HG02840 (cell line): ENCODE measurements around the gene METTL2A.
"Not testable (repeated sequence)": the region's sequence is repeated elsewhere in the genome, so short reads cannot be mapped to it uniquely, and the experiment has no call there.

ENCODE experiments used
- ATAC-seq: cut with Tn5 transposase; IDR thresholded peaks from one replicate; pipeline ENCODE4 v1.9.1; 2021; ENCODE audit warnings: mild to moderate bottlenecking, moderate library complexity, moderate number of reproducible peaks; ENCODE audit not compliant: unreplicated experiment, low FRiP score

METTL2A gene

GRCh38 chr17:62470666-62471379 lies 47.1 kb downstream of the METTL2A start:
- ATAC-seq: not testable (repeated sequence)

- ATAC-seq: not testable (repeated sequence)
These were observed 47.7 kb downstream of the METTL2A start for GRCh38 chr17:62471380-62471880.

- ATAC-seq: not testable (repeated sequence)
These were observed 49.6 kb downstream of the METTL2A start for GRCh38 chr17:62473030-62473982.

- not testable (repeated sequence) for ATAC-seq
These were observed 53.4 kb downstream of the METTL2A start for GRCh38 chr17:62477111-62477510.

- ATAC-seq: peak; percentile 28
These were observed 54.2 kb downstream of the METTL2A start for GRCh38 chr17:62477718-62478408.

DNA sequence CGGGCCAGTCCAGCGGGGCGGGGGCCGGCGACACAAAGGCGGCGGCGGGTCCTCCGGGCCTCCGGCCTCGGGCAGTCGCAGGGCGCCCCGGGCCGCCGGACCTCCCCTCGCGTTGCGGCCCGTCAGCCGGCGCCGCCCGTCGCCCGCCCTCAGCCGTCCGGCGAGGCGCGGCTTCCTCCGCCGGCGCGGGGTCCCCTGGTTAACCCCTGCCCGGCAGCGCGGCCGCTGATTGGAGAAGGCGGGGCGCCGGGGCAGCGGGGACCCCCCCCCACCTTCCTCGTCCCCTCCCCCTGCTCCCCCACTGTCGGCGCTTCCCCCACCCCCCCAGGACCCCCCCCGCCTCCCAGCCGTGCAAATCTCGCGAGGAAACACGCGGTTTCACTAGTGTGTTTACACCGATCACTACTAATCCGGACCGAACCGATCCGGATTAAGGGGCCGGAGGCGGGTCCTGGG lies 54.8 kb downstream of the METTL2A start, which contains the start of gene TLK2:
Gene TLK2 (plus strand): TSS at position 402 of the 456 bp plus-strand sequence. CDS start 2,301 bp downstream, outside the sequence.
- ATAC-seq: peak; percentile 63

DNA sequence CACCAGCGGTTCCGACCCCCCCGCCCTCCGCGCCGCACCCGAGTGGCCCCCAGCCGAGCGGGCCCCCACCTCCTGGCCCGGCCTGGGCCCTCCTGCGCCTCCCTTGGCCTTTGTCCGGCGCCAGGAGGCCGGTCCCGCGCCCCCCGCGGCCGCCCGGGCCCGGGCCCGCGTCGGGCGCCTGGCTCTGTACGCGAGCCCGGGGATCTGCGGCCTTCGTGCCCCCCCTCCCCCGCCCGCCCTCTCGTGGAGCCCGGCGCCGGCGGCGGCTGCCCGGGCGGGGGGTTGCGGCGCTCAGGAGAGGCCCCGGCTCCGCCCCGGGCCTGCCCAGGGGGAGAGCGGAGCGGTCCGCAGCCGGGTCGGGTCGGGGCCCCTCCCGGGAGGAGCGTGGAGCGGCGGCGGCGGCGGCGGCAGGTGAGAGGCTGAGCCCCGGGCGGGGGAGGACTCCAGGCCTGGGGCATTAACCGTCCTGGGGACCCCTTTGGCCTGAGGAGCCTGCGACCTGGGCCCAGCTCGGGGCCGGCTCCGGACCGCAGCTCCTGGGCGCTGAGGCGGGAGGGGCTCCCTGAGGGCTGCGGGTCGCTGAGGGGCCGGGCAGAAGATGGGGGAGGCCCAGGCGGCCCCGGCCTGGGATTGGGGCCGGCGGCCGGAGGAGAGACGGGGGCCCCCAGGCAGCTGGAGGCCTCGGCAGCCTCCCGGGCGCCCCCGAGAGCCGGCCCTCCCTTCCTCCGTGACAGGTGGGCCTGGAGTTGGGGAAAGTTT lies 55.4 kb downstream of the METTL2A start:
- ATAC-seq: peak; percentile 34

DNA sequence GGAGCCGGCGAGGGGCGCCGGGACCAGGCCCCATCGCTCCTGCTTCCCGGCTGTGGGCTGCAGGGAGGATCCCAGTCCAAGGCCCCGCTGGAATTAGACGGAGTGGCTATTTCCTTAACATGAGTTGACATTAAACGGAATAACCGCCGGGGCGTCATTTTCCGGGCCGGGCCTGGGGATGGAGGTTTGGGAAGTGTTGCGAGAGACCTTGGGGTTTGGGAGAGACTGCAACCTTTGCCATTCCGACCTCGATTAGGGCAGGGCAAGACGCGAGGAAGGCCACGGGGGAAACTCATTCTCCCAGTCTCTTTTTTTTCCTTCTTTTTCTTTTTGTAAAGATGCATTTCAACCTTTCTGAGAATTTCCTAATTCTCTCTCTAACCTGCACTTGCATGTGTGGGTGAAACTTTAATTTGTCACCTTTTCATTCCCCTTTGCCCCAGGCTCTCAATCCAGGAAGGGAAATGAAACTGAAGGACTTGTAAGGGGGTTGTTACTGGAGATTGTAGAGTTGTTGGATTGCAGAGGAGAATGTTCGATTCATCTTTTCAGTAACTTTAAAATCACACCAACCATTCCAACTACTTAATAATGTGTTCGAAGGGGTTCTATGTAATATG lies 56.1 kb downstream of the METTL2A start:
- ATAC-seq: not testable (repeated sequence)

GRCh38 chr17:62482553-62482952 lies 58.9 kb downstream of the METTL2A start:
- ATAC-seq: not testable (repeated sequence)

GRCh38 chr17:62490990-62491389 lies 67.3 kb downstream of the METTL2A start:
- ATAC-seq: not testable (repeated sequence)

DNA sequence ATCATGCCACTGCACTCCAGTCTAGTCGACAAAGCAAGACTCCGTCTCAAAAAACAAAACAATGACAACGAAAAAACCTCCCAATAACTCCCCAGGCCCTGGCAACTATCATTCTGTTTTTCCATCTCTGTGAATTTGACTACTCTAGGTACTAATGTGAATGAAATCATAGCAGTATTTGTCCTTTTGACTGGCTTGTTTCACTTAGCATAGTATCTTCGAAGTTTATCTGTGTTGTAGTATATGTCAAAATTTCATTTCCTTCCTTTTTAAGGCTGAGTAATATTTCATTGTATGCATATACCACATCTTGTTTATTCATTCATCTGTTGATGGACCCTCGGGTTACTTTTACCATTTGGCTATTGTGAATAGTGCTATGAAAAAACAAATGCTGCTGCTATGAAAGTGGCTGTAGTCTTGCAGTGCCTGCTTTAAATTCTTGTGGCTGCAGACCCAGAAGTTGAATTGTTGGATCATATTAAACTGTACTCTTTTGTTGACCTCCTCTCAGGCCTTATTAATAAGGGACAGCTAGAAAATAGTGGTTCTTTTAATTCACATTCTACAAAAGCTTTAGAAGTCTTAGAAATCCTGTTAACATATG lies 69.5 kb downstream of the METTL2A start:
- ATAC-seq: not testable (repeated sequence)

DNA sequence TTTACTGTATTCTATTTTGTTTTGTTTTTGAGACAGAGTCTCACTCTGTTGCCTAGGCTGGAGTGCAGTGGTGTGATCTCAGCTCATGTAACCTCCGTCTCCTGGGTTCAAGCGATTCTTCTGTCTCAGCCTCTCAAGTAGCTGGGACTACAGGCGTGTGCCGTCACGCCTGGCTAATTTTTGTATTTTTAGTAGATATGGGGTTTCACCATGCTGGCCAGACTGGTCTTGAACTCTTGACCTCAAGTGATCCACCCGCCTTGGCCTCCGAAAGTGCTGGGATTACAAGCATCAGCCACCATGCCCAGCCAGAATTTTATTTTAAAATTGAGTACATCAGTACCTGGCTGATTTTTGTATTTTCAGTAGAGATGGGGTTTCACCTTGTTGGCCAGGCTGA lies 70.4 kb downstream of the METTL2A start:
- not testable (repeated sequence) for ATAC-seq

GRCh38 chr17:62496344-62496743 lies 72.6 kb downstream of the METTL2A start:
- ATAC-seq: not testable (repeated sequence)

- not testable (repeated sequence) for ATAC-seq
These were observed 75.1 kb downstream of the METTL2A start for GRCh38 chr17:62498796-62499195.
